RKO (cell line): ENCODE data around the gene CHST6.
"Not testable (repeated sequence)": the region's sequence is repeated elsewhere in the genome, so short reads cannot be mapped to it uniquely, and the experiment has no call there.

Source experiments
- DNase-seq: peaks from one replicate; pipeline ENCODE4 v3.0.0-alpha.2; 2016; ENCODE audit warnings: low spot score

The CHST6 gene

DNA sequence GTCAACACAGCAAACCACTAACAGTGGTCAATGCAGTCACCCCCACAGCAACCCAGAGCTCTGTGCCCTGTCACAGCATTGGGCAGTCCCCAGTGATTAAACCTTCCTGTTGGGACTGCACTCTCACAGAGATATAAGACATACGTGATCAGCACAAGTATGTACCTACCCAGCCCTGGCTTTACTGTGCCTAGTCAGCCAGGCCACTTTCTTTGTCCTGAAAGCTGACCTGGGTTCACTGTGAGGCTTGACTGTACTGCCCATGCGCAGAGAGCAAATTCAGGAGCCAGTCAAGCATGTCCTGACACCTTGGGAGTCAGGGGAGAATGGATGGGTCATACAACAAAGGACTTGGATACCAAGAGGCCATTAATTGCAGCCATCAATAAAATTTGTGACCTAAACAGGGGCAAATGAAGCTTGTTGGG lies 19.8 kb downstream of the CHST6 start:
- DNase-seq: no peak

DNA sequence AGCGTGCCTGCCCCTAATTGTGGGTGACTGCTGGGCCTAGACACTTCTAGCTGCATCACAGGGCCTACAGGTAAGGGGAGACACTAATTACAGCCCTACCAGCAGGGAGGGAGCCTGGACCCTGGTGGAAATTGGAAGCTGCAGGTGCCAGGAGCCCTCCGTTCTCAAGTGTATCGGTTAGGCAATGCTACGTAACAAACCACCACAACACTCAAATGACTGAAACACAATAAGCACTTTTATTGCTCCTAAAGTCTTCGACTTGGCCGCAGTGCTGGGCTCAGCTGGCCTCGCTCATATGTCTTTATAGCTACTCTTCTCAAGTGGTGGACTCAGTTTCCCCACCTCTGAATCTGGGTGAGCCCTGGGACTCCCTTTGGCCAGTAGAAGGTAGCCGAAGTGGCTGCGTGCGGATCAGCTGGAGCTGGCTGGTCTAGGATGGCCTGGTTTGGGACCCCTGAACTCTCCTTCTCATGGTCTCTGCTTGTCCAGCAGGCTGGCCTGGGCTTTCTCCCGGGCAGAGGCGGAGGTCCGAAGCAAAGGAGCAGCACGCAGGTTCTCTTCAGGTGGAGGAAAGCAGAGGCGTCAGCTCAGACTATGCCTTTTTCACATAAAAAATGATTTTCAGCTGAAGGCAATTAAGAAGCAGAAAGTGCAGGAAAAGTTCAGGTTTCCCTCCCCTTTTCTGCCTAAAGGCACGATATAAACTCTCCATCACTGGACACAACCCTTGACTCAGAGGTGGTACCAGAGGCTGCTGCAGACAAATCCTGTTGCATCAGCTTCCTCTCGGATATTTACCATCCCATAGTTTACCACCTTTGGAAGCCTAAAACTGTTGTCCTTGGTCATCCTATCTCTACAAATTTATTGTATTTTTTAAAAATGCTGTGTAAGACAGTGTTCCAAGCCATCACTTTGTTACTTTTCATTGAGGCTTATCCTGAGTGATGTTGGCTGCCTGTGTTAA lies 22.0 kb downstream of the CHST6 start:
- DNase-seq: no peak

DNA sequence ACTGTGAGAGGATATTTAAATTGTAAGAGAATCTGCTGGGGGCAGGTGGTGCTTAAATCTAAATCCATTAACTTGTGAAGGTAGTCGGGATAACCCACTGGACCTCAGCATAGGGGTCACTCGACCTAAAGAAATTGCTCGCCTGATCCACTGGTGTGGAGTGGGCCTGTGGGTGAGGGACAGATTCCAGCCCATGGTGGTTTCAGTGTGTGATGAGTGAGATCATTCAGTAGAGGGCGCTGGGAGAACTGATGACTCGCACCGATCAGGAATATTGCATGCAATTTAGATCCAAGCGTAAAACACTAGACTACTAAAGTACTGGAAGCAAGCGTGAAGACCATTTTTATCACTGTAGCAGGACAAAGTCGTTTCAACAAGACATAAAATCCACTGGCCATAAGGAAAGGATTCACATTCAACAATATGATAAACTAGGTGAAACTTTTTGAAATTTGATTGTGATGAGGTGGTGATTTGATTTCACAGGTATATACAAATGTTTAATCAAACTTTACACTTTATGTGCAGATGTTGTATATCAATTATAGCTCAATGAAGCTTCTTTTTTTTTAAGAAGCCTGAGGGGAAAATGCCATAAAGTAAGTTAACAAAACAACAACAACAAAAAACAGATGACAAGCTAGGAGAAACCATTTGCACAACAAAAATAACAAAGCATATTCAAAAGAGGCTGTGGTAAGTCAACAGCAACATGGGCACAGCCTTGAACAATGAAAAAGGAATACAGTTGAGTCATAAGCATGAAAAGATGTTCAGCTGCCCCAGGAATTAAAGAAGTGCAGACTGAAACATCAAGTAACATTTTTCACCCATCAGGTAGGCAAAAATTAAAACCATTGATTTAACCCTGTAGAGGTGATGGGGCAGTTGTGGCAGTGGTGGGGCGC lies 23.3 kb downstream of the CHST6 start:
- DNase-seq: peak; percentile 63

DNA sequence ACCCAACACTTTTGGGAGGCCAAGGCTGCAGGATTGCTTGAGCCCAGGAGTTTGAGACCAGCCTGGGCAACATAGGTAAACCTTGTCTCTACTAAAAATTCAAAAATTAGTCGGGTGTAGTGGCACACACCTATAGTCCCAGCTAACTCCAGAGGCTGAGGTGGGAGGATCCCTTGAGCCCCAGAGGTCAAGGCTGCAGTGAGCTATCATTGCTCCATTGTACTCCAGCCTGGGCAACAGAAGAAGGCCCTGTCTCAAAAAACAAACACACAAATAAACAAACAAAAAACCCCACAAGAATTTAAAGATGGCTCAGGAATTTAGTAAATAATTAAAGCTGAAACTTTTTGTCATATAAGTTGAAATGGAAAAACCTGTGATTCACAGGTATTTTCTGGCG lies 28.5 kb downstream of the CHST6 start:
- no peak for DNase-seq

DNA sequence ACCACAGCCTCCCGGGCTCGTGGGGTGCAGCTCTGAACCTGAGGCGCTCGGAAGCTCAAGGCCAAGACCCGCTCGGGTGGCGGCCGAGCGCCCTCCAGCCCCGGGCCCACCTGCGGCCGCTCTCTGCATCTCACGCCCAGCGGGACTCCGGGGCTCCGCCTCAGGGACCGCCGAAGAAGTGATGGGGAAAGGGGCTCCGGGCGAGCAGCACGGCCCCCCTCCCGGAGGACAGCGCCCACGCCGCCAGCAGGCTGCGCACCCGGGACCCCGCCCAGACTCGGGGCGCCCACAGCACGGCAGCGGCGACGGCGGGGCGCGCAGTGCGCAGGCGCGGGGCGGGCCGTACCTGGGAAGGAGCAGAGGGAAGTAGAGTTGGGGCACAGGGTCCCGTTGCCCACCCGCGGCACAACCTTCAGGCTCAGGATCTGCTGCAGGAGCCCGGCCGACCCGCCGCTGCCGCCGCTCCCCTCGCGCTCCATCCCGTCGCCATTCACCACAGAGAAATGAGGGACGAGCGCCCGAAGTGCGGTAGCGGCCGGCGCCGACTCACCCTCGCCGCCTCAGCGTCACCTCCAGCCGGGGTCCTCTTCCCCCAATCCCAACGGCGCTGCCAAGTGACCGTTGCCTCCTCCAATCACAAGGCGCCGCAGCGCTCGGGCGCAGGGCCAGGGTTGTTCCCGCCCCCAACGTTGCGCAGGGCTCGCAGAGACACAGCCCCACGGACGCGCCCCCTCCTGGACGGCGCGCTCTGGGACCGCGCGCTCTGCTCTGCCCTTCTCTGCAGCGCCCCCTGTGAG lies 30.9 kb downstream of the CHST6 start, which contains the start of gene TMEM170A:
Gene TMEM170A (minus strand): TSS at position 568 of the 797 bp plus-strand sequence. CDS start 89 bp downstream, at position 479.
- DNase-seq: peak; percentile 98

DNA sequence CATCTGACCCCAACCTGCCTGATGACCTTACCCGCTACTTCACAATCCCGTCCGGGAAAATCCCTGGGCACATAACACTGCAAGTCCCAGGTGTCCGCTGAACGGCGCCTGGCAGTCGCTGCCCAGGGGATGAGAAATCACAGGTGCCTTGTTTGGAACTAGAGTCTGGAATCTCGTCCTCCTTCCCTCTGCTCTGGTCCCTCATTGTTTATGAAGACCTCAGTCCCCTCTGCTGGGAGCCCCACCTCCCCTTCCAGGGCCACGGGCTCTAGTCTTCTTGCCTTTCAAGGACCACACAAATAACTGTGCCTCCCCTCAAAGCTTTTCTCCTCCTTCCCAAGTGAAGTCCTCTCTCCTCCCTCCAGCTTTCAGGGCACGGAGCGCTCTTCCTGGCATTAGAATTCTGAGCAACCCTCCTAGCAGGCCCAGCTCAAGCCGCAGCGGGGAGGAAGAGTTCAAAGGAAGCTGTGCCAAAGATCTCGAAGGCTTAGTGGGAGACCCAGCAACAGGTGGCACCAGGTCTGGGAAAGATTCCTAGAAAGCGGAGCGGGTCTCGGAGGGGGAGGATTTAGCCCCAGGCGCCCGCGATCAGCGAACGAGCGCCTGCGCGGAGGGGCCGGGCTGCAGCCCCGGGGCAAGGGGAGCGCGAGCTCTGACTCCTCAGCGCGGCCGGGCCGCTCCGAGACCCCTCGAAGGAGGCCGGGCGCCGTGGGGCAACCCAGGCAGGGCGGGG lies 31.7 kb downstream of the CHST6 start:
- peak; percentile 53 for DNase-seq

DNA sequence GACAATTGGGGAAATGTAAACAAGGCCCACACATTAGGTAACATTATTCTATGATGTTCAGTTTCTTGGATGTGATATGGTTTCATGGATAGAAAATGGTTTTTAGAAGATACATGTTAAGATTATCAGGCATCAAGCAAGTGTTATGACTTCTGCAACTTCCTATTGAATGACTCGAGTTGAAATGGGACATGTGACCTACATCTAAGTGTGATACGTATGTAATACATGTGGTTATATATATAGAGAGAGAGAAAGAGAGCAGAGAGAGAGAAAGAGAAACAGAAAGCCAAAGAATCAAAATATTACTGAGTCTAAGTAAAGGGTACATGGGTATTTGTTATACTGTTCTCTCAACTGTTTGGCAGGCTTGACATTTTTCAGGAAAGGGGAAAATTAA lies 32.4 kb downstream of the CHST6 start:
- DNase-seq: peak; percentile 68

DNA sequence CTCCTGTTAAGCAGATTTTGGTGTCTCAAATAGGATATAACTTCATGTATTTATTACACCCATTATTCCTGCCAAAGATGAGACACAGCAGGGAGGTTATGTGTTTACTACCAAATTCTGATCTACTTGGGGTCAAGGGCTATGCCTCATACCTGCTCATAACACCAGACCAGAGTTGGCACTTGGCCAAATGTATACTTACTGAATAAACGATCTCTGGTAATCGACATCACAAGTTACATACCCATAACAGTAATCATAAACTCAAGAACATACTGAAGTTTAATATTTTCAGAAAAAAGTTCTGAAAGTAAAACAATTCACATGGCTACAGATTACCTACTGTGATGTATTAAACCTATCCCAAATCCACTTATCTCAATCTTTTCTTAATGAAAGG lies 33.7 kb downstream of the CHST6 start:
- DNase-seq: no peak

DNA sequence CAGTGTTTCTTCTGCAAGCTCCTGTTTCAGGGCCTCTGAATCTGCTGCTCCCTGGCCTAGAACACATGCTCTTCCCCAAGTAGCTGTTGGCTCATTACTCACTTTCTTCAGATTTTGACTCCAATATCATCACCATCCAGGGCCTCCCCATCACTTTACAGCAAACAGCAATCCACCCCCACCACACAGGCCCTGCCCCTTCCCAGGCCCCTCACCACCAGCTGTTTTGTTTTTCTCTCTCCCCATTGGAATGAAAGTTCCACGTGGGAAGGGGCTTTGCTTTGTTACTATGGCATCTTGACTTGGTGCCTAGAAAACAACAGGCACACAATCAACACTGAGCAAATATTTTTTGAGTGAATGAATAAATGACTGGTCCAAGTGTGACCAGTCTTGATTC lies 34.8 kb downstream of the CHST6 start:
- no peak for DNase-seq

DNA sequence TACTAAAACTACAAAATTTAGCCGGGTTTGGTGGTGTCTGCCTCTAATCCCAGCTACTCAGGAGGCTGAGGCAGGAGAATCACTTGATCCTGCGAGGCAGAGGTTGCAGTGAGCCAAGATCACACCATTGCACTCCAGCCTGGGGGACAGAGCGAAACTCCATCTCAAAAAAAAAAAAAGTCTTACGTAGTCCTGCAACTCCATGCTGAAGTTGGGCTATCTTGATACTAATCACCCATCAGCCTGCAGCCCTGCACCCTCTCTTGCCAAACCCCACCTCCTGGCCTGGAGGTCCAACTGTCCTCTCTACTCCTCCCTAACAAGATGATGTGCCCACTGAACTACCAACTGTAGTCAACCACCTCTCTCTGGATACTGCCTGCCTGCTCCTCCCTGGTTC lies 35.5 kb downstream of the CHST6 start:
- DNase-seq: no peak

DNA sequence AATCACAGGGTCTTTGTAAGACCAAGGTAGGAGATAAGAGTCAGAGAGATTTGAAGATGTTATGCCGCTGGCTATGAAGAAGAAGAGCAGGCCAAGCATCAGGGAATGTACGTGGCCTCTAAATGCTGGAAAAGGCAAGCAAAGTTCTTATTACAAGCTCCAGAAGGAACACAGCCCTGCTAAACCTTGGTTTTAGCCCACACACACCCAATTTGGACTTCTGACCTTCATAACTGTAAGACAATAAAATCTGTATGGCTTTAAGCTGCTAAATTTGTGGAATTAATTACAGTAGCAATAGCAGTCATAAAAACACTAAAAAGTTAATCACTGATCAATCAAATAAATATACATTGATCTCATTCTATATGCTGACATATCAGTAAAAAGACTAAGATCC lies 36.8 kb downstream of the CHST6 start:
- DNase-seq: no peak

DNA sequence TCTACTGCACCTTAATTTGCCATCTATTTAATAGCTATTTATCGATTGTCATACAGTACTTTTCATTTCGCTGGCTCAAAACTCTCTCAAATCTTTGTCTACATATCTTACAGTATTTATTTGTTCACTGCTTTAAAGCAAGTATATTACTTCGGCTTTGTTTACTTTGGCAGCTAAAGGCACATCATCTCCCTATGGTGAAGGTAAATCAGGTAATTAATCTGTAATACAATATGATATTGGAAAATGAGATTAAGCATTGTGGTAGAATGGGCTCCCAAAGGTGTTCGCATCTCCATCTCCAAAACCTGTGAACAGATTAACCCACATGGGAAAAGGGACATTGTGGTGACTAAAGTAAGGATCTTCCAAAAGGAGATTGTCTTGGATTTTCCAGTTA lies 37.2 kb downstream of the CHST6 start:
- DNase-seq: no peak

DNA sequence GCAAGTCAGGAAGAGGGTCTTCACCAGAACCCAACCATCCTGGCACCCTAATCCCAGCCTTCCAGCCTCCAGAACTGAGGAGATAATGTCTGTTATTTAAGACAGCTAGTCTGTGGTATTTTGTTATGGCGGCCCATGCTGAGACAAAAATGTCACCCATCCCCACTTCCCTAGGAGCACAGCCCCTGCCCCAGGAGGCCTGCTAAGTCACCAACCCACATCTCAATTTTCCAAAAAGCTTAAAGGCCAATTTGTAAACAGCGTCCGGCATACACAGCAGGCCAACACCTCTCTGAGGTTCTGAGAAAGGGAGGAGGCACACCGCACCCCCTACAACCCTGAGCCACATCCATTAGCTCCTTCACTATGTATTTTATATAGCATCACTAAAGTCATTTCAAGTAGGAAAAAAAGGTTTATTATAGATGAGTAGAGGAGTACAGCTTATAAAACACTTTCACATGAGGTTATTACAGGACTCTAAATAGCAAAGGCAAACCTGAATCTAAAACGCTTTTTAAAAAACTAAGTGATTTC lies 37.7 kb downstream of the CHST6 start:
- DNase-seq: no peak

DNA sequence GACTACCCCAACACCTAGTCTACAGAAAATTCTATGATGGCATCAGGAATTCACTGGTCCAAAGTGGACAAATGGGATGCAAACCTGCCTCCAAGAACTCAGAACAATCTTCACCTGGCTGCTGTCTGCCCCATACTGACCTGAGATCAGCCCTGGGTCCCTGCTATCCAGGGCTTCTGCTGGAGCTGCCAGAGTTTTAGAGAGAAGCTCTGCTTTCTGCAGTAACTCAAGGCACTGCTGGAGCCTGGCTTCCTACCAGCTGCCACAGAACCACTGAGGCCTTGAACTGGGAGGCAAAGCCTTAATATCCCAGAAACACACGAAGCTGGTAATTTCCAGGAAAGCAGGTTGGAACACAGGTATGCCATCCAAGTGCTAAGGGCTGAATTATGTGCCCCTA lies 38.3 kb downstream of the CHST6 start:
- DNase-seq: no peak

DNA sequence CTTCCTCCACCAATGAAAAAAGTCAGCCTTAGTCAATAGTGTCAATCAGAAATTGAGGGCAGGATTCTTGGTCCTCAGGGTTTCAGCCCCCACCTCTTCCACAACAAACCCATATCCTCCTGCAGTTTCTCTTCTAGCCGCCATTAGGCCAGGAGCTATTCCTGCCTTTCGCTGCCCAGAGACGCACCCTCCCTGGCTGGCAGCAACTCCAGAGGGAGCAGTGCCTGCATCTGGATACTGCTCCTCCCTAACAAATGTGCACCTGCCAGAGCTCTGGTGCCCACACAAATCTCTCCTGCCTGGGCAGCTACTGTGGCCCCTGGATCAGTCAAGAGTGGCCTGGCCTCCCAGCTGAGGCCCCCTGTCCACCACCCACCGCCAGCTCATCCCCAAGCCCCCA lies 38.8 kb downstream of the CHST6 start:
- DNase-seq: not testable (repeated sequence)

DNA sequence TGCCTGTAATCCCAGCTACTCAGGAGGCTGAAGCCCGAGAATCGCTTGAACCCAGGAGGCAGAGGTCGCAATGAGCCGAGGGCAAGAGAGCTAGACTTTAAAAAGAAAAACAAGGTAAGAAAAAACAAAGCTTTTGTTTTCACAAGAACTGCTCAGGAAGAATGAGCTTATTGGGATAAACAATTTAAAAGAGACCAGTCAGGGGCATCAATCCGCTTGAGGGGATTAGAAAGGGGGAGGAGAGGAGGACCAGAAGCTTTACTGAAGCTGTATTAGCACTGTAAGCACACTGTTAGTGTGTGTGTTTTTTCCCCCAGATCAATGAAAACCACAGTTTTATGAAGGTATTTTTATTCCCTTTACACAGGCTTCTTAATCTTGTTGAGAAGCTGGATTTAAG lies 39.6 kb downstream of the CHST6 start:
- no peak for DNase-seq

DNA sequence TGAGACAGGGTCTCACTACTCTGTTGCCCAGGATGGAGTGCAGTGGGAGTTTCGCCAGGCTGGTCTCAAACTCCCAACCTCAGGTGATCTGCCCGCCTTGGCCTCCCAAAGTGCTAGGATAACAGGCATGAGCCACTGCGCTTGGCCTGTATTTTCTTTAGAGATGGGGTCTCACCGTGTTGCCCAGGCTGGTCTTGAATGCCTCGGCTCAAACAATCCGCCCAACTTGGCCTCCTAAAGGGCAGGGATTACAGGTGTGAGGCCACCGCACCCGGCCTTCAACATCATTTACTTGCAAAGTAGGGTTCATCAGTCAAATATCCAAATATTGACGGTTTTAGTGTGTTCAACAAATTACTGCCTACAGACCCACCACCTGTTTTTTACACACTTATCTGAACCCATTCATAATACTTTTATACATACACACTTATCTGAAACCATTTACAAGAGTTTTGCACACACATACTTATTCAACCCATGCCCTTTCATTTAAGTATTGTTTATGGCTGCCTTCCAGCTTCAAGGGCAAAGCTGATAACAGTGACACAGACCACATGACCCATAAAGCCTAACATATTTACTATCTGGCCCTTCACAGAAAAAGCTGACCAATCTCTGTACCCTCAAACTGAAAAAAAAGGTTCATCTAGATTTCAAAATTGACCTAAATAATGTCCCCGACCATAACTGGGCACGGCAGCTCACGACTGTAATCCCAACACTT lies 42.6 kb downstream of the CHST6 start:
- DNase-seq: no peak

DNA sequence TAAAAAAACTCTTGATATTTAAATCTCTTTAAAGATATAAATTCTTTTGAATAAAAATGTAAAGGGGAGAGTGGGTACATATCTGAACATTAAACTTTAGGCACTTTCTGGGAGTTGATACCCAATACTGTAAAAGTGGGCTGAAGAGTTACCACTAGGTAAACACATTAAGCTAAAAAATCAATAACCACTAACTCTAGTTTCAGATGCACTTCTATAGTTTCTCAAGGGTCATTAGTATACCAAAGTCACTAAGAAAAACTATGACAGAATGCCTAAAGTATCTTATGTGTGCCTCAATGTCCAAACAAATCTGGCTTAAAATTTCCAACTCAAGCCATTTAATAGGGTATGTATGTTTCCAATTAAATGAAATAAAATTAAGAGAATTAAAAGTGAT lies 48.8 kb downstream of the CHST6 start:
- DNase-seq: no peak

DNA sequence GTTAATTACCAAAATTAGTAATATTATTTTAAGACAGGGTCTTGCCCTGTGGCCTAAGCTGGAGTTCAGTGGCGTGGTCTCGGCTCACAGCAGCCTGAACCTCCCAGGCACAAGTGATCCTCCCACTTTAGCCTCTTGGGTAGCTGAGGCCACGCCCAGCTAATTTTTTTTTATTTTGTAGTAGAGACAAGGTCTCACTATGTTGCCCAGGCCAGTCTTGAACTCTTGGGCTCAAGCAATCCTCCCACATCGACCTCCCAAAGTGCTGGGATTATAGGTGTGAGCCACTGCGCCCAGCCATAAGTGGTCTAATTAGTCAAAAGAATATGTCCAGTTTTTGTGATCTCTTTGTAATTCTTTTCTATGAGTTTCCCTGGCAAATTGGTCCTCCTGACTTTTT lies 49.9 kb downstream of the CHST6 start:
- DNase-seq: no peak

DNA sequence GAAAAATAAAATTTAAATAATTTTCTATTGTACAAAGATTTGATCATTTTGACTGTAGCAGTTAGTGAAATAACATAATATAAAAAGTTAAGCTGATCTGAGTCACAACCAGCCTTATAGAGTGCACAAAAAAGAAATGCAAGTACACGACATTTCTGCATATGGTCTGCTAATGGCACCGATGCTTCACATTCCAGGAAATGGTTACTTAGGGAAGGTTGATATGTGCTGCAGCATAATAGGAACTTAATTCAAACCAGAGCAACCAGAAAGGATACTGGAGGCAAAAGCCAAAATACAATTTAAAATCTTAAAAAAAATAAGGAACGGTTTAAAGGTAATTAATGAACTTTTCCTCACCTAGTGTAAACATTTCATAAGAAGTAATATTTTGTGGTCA lies 51.9 kb downstream of the CHST6 start:
- no peak for DNase-seq
